HT-29 (cell line): ENCODE measurements around the gene BTD. TPM values are rescaled to one million over a fixed set of nuclear protein-coding genes. Genes with fewer than 3 reads are reported as not detected.
"Not testable (repeated sequence)": the region's sequence is repeated elsewhere in the genome, so short reads cannot be mapped to it uniquely, and the experiment has no call there.

Experiments
- DNase-seq: peaks from one replicate; pipeline ENCODE4 v3.0.0-alpha.2; 2015; ENCODE audit warnings: low spot score
- total RNA-seq: library from RNA; depleted of rRNA; stranded (reverse); fragments of >200 nt; shearing (Covaris generic); gene quantifications from 2 replicates; pipeline ENCODE4 v1.2.3, GENCODE V29; 2014

Gene BTD
- total RNA-seq, 1 experiment from 2014 or later = 17.4 TPM

- DNase-seq = not testable (repeated sequence)
Observed at GRCh38 chr3:15602816-15603215, 1.3 kb downstream of the BTD start.

GRCh38 chr3:15604584-15604983 lies 3.0 kb downstream of the BTD start:
- not testable (repeated sequence) for DNase-seq

GRCh38 chr3:15606434-15606891 lies 4.9 kb downstream of the BTD start:
- no peak for DNase-seq

- DNase-seq = no peak
Observed at GRCh38 chr3:15610082-15610759, 8.7 kb downstream of the BTD start.

- no peak for DNase-seq
Observed at GRCh38 chr3:15611018-15611417, 9.5 kb downstream of the BTD start.

- no peak for DNase-seq
Observed at GRCh38 chr3:15612001-15612400, 10.5 kb downstream of the BTD start.

DNA sequence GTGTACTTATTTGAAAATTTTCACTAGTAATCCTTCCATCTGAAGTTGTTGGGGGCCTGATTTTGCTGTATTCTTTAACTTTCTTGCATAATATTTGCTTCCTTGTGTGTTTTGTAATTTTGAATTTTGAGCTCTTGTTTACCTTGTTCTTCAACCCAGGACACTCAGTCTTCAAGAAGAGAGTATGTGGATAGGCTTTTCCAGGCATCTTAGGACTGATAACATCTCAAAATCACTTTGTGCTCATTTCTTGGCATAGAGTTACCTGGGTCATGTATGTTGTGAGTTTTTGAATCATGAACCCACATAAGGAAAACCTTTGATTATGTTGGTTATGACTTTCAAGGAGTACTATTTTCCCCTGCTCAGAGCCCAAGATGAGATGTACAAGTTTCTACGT lies 13.4 kb downstream of the BTD start:
- no peak for DNase-seq

GRCh38 chr3:15616053-15616452 lies 14.5 kb downstream of the BTD start:
- DNase-seq = no peak

DNA sequence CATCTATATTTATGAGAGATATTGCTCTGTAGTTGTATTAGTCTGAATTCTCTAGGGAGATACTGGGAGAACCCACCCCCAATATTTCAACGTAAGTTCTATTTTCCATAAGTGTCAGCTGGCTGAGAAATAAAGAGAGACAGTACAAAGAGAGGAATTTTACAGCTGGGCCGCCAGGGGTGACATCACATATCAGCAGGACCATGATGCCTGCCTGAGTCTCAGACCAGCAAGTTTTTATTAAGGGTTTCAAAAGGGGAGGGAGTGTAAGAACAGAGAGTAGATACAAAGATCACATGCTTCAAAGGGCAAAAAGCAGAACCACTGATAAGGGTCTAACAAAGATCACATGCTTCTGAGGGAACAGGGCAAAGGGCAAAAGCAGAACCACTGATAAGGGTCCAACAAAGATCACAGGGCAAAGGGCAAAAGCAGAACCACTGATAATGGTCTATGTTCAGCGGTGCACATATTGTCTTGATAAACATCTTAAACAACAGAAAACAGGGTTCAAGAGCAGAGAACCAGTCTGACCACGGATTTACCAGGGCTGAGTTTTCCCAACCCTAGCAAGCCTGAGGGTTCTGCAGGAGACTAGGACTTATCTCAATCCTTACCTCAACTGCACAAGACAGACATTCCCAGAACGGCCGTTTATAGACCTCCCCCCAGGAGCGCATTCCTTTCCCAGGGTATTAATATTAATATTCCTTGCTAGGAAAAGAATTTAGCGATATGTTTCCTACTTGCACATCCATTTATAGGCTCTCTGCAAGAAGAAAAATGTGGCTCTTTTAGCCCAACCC lies 18.3 kb downstream of the BTD start:
- DNase-seq = not testable (repeated sequence)

DNA sequence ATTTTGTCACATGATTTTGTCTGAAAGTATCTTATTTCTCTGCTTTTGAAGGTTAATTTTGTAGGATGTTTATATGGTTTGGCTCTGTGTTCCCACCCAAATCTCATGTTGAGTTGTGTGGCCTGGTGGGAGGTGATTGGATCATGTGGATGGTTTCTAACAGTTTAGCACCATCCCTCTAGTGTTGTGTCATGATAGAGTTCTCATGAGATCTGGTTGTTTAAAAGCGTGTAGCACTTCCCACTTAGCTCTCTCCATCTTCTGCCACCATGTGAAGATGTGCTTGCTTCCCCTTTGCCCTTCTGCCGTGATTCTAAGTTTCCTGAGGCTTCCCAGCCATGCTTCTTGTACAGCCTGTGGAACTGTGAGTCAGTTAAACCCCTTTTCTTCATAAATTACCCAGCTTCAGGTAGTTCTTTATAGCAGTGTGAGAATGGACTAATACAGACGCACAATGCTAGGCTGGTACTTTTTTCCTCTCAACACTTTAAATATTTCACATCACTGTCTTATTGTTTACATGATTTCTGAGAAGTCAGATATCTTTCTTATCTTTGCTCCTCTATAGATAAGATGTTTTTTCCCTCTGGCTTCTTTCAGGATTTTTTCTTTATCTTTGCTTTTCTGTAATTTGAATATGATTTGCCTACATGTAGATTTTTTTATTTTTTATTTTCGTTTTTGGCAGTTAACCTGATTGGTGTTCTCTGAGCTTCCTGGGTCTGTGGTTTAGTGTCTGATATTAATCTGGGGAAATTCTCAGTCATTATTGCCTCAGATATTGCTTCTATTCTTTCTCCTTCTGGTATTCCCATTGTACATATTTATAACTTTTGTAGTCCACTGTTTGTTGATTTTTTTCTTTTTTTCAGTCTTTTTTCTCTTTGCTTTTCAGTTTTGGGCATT lies 22.2 kb downstream of the BTD start:
- DNase-seq = no peak

DNA sequence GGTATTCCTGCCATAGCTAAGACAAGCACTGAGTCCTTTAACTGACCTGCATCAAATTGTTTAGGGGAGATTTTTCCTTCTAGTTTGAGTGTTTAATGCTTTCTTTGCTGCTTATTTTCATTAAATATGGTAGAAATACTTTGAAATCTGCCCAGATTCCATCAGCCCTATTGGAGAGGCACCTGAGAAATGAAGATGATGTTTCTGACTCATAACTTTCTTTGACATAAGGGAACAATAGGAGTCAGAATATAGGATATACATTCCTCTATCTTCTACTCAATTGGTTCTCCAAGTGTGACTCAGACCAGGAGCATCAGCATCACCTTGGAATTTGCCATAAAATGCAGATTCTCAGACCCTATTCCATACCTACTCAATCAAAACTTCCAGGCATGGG lies 27.4 kb downstream of the BTD start:
- DNase-seq = no peak

GRCh38 chr3:15629860-15630597 lies 28.5 kb downstream of the BTD start:
- peak; percentile 63 for DNase-seq

GRCh38 chr3:15630646-15631350 lies 29.3 kb downstream of the BTD start:
- no peak for DNase-seq

- DNase-seq = no peak
Observed at GRCh38 chr3:15631426-15632211, 30.1 kb downstream of the BTD start.

DNA sequence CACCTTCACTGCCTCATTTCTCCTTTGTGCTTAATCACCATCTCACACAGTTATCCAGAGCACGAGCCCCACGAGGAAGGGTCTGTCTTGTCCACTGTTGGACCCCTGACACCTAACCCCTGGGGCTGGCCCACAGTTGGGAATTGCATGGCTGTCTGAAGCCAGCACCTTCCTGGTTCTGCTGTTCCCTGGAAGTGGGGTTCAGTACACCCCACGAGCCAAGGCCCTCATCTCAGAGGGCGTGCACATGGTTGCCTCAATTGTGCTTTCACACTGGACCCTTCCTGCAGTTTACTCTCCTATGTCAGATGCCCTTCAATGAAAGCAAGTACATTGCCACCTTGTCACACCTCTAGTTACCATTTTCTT lies 30.7 kb downstream of the BTD start:
- no peak for DNase-seq

DNA sequence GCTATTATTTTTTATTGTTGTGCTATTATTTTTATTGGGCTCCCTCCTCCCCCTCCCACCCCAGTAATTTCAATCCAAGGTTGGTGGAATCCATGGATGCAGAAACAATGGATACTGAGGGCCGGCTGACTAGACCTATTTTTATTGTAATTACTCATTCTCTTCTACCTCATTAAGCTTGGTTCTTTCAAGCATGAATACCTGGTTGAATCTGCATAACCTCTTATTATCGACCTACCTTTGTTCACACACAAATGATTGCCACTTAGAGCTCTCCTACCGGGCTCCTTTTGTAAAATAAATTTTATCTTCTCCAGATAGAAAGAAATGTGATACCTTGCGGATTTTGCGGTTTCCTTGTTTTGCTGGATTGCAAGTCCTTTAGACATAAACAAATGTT lies 31.6 kb downstream of the BTD start:
- no peak for DNase-seq

GRCh38 chr3:15633766-15634598 lies 32.4 kb downstream of the BTD start:
- no peak for DNase-seq

- no peak for DNase-seq
Observed at GRCh38 chr3:15634671-15635070, 33.1 kb downstream of the BTD start.

GRCh38 chr3:15635121-15635661 lies 33.6 kb downstream of the BTD start:
- DNase-seq = no peak
